ENCODE data around the gene GXYLT2. TPM values are rescaled to one million over a fixed set of nuclear protein-coding genes. Genes with fewer than 3 reads are reported as not detected.

GXYLT2 gene
- total and polyA plus RNA-seq, 10 of the 15 experiments (the other 5 are each of a cell fraction or from before 2014, with no cell fraction given), result 0.27 to 2.6 (median 0.78) TPM

DNA sequence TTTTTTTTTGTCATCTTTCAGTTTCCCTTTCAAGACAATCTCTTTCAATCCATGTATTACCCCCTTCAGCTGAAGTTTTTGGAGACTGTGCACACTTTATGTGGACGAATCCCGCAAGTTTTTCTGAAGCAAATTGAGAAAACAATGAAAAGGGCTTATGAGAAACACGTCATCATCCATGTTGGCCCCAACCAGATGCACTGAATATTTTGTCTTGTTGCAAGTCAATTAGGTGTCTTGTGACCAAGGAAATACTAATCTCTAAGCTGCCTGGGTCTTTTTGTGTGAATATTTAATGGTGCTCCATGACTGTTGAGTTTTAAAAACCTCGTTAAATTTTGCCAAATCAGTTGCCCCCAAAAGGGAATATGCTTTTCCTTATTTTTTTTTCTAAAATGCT is 87.1 kb downstream of the GXYLT2 start:
- H2AFZ ChIP-seq (ENCODE audit: control insufficient read depth, low read depth, low read length), result peak overlapping the region; percentile 63
- POLR2A ChIA-PET, result no interaction called here
- DNase-seq (ENCODE audit: low read depth, low spot score) (no peak), FAIRE-seq (no peak), ATAC-seq (no peak)
- SMC1A ChIA-PET (ENCODE audit: uncharacterized antibody, unreplicated experiment), result interaction anchor here (0.7 to 2.2 kb wide), 5 partner anchors 9 to 1022 kb away, joined by 3 to 13 read pairs (median 3); no protein-coding TSS in a partner anchor
- in situ Hi-C loops (cut with MboI), result no loop called here
- no peaks in the 10 kb centered on the region for H3K36me3 ChIP-seq (ENCODE audit: control insufficient read depth in 2 of 2, insufficient read depth in 2 of 2, low read length in 1 of 2)
- H3K4me1 ChIP-seq (ENCODE audit: control insufficient read depth, insufficient read depth, low read length), result peaks cover 25% of the 10 kb centered on the region
- peak overlapping the region; percentile 44; the same call in 1 of the 2 replicates for H3K4me2 ChIP-seq (ENCODE audit: control insufficient read depth, insufficient read depth)
- H3K9ac ChIP-seq (ENCODE audit: control insufficient read depth, insufficient read depth, low read length), result peak overlapping the region; percentile 16; the same call in 1 of the 2 replicates
- BruUV-seq (replicated peaks), result no TSS peak
- WGBS (ENCODE audit: insufficient coverage, insufficient replicate concordance, low lambda C conversion rate, missing lambda C conversion rate), result 80% methylated on average over 4 of the region's 4 CpGs
- no peaks in the 10 kb centered on the region for H3K27me3 ChIP-seq (replicated peaks in 1 of 2; ENCODE audit: control insufficient read depth in 2 of 2, insufficient read depth in 2 of 2, low read length in 1 of 2)
- no peaks in the 10 kb centered on the region for H4K20me1 ChIP-seq (ENCODE audit: control insufficient read depth, insufficient read depth)
- H3K79me2 ChIP-seq (ENCODE audit: control insufficient read depth, insufficient read depth, low read length), result no peaks in the 10 kb centered on the region
- H3K9me3 ChIP-seq (replicated peaks; ENCODE audit: control insufficient read depth, insufficient read depth, low read length), result no peaks in the 10 kb centered on the region
- CTCF ChIA-PET, result interaction anchor here (1.1 to 1.2 kb wide), 2 partner anchors 24 to 25 kb away, joined by 3 read pairs; no protein-coding TSS in a partner anchor
- intact Hi-C loops (cut with micrococcal nuclease; ENCODE audit: unreplicated experiment), result loop anchor here (10.0 kb wide), 1 partner anchor 520 kb away; no protein-coding TSS in a partner anchor
- no peak for TF ChIP-seq SIN3A (IDR thresholded peaks at IDR 0.05; ENCODE audit: low read depth, low read length)
- no peak for TF ChIP-seq RELA (IDR thresholded peaks at IDR 0.05; ENCODE audit: borderline replicate concordance, partially characterized antibody)
- TF ChIP-seq NFYB (IDR thresholded peaks at IDR 0.05; ENCODE audit: insufficient read depth, low read depth, low read length), result no peak
- no peak for TF ChIP-seq TCF12 (IDR thresholded peaks at IDR 0.05; ENCODE audit: low read depth, low read length)
- no peak for TF ChIP-seq ZZZ3 (IDR thresholded peaks at IDR 0.05; ENCODE audit: control insufficient read depth, insufficient read length, low read depth)
- H3K27ac ChIP-seq (ENCODE audit: control insufficient read depth, insufficient read depth), result no peak overlapping the region; the same call in 1 of the 2 replicates
- H3K4me3 ChIP-seq, result no peak overlapping the region
- RAD21 ChIA-PET (ENCODE audit: unreplicated experiment), result interaction anchor here (1.3 kb wide), 1 partner anchor 23 kb away, joined by 5 read pairs; the partner anchor contains the start of gene PPP4R2

DNA sequence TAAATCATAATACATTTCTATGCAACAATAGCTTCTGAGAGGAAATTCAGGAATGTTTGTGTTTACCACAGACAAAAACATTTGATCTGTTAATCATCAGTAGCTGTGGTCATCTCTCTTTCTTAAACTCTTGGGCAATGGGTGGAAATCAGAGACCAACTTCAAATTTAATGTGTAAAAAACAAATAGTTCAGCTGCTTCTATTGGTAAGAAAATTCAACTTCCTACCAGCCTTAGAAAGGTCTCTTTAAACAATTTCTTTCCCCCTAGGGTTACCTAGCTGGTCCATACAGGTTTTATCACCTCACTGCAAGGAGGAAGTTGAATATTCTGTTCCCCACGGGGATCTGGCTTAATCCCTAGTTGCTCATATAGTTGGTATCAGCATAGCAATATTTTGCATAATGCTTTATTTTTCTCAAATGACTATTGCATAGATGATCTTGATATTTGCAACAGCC is 88.5 kb downstream of the GXYLT2 start:
- Histone ChIP-seq H3K4me1 (ENCODE audit: control insufficient read depth, insufficient read depth, low read length) (peaks cover 25% of the 10 kb centered on the region), H3K79me2 (ENCODE audit: control insufficient read depth, insufficient read depth, low read length) (no peaks in the 10 kb centered on the region), H3K27me3 (replicated peaks in 1 of 2; ENCODE audit: control insufficient read depth in 2 of 2, insufficient read depth in 2 of 2, low read length in 1 of 2) (no peaks in the 10 kb centered on the region), H3K4me3 (no peak overlapping the region), H3K27ac (ENCODE audit: control insufficient read depth, insufficient read depth) (no peak overlapping the region), H3K9ac (ENCODE audit: control insufficient read depth, insufficient read depth, low read length) (no peak overlapping the region), H3K4me2 (ENCODE audit: control insufficient read depth, insufficient read depth) (no peak overlapping the region), H4K20me1 (ENCODE audit: control insufficient read depth, insufficient read depth) (no peaks in the 10 kb centered on the region), H2AFZ (ENCODE audit: control insufficient read depth, low read depth, low read length) (no peak overlapping the region), H3K9me3 (replicated peaks; ENCODE audit: control insufficient read depth, insufficient read depth, low read length) (no peaks in the 10 kb centered on the region), H3K36me3 (ENCODE audit: control insufficient read depth in 2 of 2, insufficient read depth in 2 of 2, low read length in 1 of 2) (no peaks in the 10 kb centered on the region)
- FAIRE-seq (no peak), DNase-seq (ENCODE audit: low read depth, low spot score) (no peak), ATAC-seq (no peak)
- ChIA-PET CTCF (interaction anchor here (1.1 to 1.2 kb wide), 2 partner anchors 12 to 80 kb away, joined by 3 to 6 read pairs; no protein-coding TSS in a partner anchor), RAD21 (ENCODE audit: unreplicated experiment) (interaction anchor here (1.0 kb wide), 2 partner anchors 78 to 80 kb away, joined by 3 read pairs; no protein-coding TSS in a partner anchor), SMC1A (ENCODE audit: uncharacterized antibody, unreplicated experiment) (interaction anchor here (0.8 to 2.2 kb wide), 3 partner anchors 10 to 24 kb away, joined by 5 to 13 read pairs (median 6); no protein-coding TSS in a partner anchor), POLR2A (interaction anchor here (0.9 kb wide), 1 partner anchor 19 kb away, joined by 4 read pairs; no protein-coding TSS in a partner anchor)
- in situ Hi-C loops (cut with MboI) (no loop called here), intact Hi-C loops (cut with micrococcal nuclease; ENCODE audit: unreplicated experiment) (loop anchor here (2.0 to 10.0 kb wide), 2 partner anchors 20 to 518 kb away; partner anchors contain the start of gene PPP4R2)
- no TSS peak for BruUV-seq (replicated peaks)
- WGBS (ENCODE audit: insufficient coverage, insufficient replicate concordance, low lambda C conversion rate, missing lambda C conversion rate), result 0% methylated on average over 1 of the region's 1 CpG
- TF ChIP-seq SMAD1 (IDR thresholded peaks at IDR 0.05; ENCODE audit: low read depth, partially characterized antibody), result no peak
- no peak for TF ChIP-seq CHD2 (IDR thresholded peaks at IDR 0.05; ENCODE audit: borderline replicate concordance, low read depth, low read length)
- no peak for TF ChIP-seq TAF1 (IDR thresholded peaks at IDR 0.05; ENCODE audit: borderline replicate concordance, low read depth, low read length)

Data from GM12878 (cell line).